ENCODE results near the gene PARVG.

GRCh38 chr22:44229331-44229730 lies 48.6 kb downstream of the PARVG start:
- TF ChIP-seq HDAC2 (IDR thresholded peaks at IDR 0.05) (no peak), POLR2AphosphoS5 (IDR thresholded peaks at IDR 0.05; ENCODE audit: low read length) (no peak), CTCF (IDR thresholded peaks at IDR 0.05 in 2 of 3, conservative IDR thresholded peaks at IDR 0.05 in 1 of 3; ENCODE audit: control insufficient read depth in 2 of 3, extremely low read depth in 1 of 3, insufficient read depth in 1 of 3, low read depth in 3 of 3, low read length in 3 of 3) (no peak), ZNF274 (IDR thresholded peaks at IDR 0.05; ENCODE audit: insufficient read depth, insufficient read length) (no peak), SP1 (IDR thresholded peaks at IDR 0.05; ENCODE audit: low read depth, low read length) (no peak), MYC (IDR thresholded peaks at IDR 0.05; ENCODE audit: insufficient read depth, insufficient read length, insufficient replicate concordance, low read length, severe bottlenecking) (no peak), POLR2A (IDR thresholded peaks at IDR 0.05; ENCODE audit: low read depth, low read length) (no peak)
- TF ChIP-seq, protein P1, sequence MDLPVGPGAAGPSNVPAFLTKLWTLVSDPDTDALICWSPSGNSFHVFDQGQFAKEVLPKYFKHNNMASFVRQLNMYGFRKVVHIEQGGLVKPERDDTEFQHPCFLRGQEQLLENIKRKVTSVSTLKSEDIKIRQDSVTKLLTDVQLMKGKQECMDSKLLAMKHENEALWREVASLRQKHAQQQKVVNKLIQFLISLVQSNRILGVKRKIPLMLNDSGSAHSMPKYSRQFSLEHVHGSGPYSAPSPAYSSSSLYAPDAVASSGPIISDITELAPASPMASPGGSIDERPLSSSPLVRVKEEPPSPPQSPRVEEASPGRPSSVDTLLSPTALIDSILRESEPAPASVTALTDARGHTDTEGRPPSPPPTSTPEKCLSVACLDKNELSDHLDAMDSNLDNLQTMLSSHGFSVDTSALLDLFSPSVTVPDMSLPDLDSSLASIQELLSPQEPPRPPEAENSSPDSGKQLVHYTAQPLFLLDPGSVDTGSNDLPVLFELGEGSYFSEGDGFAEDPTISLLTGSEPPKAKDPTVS (IDR thresholded peaks at IDR 0.05; ENCODE audit: low read depth, low read length) = no peak

Measured in GM12878 (cell line).